ENCODE measurements around the gene CATSPERE.
"Not testable (repeated sequence)": the region's sequence is repeated elsewhere in the genome, so short reads cannot be mapped to it uniquely, and the experiment has no call there.

The CATSPERE gene

GRCh38 chr1:244448279-244449036 is 12.6 kb upstream of the CATSPERE start:
- DNase-seq = no peak

DNA sequence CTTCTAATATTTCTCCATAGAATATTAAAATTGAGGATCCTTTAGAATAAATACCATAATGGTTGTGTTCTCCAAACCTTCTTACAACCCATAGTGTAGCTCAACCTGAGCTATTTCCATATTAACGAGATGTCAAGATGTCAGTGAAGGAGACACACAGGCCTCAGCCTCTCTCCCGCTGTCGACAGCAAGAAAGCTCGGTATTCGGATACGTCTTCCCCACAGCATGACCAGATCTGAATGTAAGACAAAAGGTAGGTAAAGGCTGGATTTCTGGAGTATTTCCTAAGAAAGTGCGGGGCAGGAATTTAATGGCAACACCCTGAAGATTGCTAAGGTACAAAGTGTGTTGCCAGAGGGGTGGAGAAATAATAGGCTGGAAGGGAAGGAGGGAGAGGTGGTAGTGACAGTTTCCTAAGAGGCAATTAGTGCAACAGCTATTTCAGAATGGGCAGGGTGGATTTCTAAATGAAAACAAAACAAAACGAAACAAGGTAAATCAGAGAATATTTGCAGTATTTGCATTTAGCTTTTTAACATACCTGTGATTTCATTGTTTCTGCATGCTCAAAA is 11.1 kb upstream of the CATSPERE start:
- no peak for DNase-seq

DNA sequence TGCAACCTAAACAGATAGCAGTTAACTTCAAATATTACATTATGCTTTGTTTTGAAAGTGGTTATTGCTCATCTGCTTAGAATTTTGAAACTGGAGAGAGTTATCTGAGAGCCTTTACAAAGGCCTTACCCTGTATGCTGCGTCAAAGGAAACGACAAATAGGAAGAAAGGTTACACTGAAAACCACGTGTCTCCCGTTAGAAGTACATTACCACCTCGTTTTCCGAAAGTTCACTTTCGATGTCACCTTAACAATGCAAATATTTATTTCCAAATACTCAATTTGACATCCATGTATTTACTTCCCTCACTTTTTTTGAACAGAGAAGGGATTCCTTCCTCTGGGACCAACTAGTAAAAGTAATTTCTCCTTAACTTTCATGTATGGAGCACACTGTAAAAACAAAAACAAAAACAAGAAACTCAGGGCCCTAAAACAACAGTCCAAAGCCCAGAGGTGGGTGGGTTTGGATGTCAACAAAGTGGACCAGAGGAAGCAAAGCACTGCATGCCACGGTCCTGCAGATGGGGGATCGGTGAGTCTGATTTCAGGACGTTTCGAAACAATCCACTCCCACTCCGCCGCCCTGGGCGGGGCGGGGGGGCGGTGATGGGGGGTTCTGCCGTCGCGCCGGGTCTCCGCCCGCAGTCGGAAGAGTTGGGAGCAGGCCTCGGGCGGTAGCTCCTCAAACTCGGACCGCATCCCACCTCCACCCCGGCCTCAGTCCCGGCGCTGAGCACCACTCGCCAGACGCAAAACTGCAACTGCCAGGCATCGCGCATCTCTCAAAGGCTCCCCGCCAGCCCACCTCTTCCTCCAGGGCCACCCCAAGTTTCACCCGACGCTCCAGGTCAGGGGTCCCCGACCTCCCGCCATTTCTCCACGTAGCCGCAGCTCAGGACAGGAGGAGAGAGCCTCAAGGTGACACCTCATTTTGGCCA is 10.2 kb upstream of the CATSPERE start:
- DNase-seq = peak in 27 of 51 donors; percentile 13 to 77 (median 39)

- peak in 2 of 51 donors; percentile 54 to 72 for DNase-seq
Observed at GRCh38 chr1:244451539-244451950, 9.5 kb upstream of the CATSPERE start, which contains the start of gene ADSS2. TSS of gene ADSS2 (minus strand) at chr1:244451909. CDS start at chr1:244451817, 92 bp downstream.

DNA sequence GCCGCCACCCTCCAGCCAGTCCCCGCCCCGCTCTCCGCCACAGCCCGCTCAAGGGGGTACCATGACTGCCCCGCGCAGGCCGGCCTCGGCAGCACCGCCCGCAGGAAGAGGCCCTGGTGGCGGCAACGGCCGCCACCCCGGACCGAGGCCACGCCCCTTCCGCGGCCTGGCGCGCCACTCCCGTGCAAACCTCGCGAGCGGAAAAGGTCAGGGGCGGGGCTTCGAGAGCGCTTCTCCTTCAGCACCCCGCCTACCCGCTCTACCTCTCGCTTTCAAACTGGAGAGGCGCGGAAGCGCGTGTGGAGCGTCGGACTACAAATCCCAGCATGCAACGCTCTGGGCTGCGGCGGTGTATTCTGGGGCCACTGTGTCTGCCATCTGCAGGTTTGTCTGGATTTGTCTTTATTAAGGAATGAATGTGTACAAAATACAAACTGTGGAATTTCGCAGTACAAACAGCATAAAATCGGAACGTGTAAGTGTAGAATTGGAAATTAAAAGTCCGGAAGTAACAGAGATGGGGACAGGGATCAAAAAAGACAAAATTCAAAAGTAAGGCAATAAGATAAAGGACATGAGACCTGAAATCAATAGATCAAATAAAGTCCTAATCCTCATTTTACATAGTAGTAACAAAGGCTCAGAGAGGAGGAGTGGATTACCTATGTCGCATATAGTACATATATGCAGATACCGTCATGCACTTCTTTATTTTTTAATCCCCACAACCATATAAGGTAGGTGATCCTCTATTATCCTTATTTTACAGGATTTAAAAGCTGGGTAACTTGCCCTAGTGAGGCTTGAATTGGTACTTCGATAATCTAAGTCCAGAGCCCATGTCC is 8.9 kb upstream of the CATSPERE start:
- DNase-seq = peak; percentile 80 to 100 (median 98)

- no peak for DNase-seq
Observed at GRCh38 chr1:244454412-244454811, 6.7 kb upstream of the CATSPERE start.

GRCh38 chr1:244456586-244456985 is 4.5 kb upstream of the CATSPERE start:
- DNase-seq = no peak

DNA sequence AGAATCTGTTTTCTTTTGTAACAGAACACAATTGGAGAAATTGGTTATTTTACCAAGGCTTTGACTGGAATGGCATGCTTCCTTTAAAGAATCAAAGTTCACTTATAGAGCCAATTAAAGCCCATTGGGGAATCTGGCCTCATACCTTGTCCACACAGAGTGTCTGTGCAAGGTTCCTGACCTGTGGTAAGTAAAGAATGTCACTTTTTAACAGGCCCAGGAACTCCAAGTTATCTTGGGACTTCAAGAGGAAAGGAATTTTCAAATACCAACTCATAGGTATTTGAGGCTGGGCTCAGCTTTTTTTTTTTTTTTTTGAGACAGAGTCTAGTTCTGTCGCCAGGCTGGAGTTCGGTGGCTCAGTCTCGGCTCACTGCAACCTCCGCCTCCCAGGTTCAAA is 2.3 kb upstream of the CATSPERE start:
- no peak for DNase-seq

- DNase-seq = no peak
Observed at GRCh38 chr1:244460197-244460596, 876 bp upstream of the CATSPERE start.

GRCh38 chr1:244466724-244467123 is 5.7 kb downstream of the CATSPERE start:
- no peak for DNase-seq

- DNase-seq = no peak
Observed at GRCh38 chr1:244473059-244473605, 12.1 kb downstream of the CATSPERE start.

DNA sequence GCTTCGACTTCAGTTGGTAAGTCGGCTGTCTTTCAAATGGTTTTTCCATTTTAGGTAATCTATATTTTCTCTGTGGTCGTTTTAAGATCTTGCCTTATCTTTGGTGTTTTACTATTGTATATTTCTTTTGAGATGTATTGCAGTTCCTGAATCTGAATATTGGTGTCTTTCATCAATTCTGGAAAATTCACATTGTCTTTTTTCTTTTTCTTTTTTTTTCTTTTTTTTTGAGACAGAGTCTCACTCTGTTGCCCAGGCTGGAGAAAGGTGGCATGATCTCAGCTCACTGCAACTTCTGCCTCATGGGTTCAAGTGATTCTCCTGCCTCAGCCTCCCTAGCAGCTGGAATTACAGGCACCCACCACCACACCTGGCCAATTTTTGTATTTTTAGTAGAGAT is 23.9 kb downstream of the CATSPERE start:
- not testable (repeated sequence) for DNase-seq

GRCh38 chr1:244494653-244495052 is 33.6 kb downstream of the CATSPERE start:
- DNase-seq = no peak

DNA sequence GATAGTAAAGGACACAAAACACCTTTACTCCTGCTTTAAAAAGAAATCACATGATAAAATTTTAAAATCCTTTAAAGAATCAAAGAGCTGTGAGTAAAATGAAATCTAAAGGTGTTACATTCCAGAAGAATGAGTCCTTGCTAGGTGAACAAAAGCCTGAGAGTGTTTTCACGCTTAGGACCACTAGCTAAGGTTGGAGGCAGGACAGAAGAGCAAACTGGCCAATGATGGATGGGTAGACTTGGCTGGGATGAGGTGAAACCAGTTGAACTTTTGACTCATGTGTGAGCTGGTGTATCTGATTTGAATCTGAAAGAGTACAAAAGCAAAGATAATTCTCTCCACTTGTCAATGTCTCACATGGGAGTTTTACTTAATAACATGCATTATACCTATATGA is 35.1 kb downstream of the CATSPERE start:
- DNase-seq = no peak

DNA sequence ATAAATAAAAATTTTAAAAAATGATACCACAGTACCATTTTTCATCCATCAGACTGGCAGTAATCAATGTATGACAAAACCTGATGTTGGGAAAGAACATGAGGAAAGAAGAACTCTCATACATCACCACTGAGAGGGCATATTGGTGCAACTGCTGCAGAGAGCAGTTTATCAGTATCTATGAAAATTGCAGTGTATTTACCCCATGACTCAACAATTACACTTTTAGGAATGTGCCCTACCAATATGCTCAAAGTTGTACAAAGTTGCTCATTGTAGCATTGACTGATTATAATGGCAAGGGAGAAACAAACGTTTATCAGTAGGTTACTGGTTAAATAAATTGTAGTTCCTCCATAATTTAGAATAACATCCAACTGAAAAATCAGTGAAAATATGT is 36.7 kb downstream of the CATSPERE start:
- DNase-seq = no peak

DNA sequence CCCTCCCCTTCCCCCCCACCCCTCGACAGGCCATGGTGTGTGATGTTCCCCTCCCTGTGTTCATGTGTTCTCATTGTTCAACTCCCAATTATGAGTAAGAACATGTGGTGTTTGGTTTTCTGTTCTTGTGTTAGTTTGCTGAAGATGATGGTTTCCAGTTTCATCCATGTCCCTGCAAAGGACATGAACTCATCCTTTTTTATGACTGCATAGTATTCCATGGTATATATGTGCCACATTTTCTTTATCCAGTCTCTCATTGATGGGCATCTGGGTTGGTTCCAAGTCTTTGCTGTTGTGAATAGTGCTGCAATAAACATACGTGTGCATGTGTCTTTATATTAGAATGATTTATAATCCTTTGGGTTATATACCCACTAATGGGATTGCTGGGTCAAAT is 38.4 kb downstream of the CATSPERE start:
- DNase-seq = not testable (repeated sequence)

- DNase-seq = not testable (repeated sequence)
Observed at GRCh38 chr1:244500515-244500914, 39.4 kb downstream of the CATSPERE start.

GRCh38 chr1:244502630-244503029 is 41.6 kb downstream of the CATSPERE start:
- no peak for DNase-seq

- no peak for DNase-seq
Observed at GRCh38 chr1:244513493-244513892, 52.4 kb downstream of the CATSPERE start.

- no peak for DNase-seq
Observed at GRCh38 chr1:244515680-244516079, 54.6 kb downstream of the CATSPERE start.

DNA sequence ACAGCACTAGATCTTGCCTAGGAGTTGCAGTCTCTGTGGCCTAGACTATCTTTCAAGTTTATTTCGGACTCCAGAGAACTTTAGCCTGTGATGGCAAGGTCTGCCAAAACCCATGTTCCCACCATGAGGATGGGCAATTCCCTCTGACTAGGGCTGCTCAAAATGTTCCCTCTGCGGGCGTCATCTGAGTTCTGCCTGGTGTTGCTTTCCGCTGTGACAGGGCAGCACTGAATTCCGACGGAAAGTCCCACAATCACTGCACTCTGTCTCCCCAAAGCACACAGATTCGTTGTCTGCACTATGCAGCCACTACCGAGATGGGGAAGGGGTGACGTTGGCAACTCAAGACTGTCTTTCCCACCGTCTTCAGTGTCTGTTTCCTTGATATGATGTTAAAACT is 75.2 kb downstream of the CATSPERE start:
- no peak for DNase-seq
